HG03432 (cell line): ENCODE measurements around the gene RTP3.
A peak's percentile ranks its signal among the peaks of the same experiment; 100 is the strongest.

Source experiments
- ATAC-seq: cut with Tn5 transposase; IDR thresholded peaks from one replicate; pipeline ENCODE4 v1.9.1; 2021; ENCODE audit warnings: mild to moderate bottlenecking, moderate library complexity; ENCODE audit not compliant: unreplicated experiment

The RTP3 gene

DNA sequence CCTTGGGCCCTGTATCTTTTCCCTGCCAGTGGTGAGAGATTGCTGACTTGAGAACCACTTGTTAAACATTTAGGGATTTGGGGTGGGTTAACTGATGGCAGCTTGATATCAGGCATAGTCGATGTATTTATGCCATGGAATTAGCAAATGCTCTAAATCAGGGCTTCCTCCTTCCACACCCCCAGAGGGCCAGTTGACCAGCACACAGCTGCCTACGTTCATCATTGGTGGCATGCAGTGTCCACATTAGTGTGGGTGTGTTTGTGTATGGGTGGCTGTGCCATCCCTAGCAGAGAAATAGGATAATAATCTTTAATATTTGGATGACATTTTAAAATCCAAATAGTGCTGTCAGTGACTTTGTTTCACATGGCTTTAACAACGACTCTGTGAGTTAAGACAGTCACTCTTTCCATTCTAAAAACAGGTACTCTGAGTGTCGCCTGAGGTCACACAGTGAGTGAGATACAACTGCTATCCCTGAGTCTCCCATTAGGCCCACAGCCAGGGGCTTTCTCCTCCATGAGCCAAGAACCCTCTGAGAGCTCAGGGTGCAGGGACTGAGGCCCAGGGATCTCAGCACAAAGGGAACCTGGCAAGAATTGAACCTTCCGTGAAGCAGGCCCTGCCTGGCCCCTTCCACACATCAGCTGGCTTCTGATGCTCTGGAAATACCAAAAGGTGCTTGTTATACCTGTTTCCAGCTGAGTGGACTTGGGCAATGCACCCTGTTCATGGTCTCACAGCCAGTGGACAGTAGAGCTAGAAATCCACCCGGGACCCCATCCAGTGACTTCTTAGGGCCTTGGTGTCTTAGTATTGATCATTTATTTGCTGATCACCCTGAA lies 28.8 kb upstream of the RTP3 start:
- no peak for ATAC-seq

DNA sequence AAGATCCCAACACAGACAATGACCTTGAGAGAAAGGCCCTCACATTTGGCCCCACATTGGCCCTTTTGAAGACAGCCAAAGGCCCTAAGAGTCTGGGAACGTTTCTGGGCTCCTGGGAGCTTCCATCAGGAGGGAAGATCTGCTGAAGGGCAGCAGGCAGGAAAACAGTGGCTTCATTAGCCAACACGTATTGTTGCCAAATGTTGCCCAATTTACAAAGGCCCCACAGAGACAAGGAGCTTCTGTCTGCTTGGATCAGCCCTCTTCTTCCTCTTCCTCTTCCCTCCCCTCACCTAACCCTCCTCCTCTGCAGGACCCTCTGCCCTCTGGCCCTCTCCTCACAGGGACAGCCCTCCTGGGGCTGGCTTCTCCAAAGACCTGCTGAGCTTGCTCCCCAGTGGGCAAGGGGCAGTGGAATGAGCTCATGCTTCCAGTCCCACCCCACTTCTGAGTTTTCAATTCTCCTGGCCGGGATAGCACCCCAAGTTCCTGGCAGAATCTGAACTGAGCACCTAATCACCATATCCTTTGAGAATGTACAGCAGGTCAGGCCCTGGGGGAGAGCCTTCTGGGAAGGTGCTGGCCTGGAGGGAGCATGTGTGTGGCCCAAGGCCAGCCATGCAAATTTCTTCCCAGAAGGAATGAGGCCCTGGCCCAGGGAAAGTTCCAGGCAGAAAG lies 28.0 kb upstream of the RTP3 start:
- ATAC-seq: no peak

DNA sequence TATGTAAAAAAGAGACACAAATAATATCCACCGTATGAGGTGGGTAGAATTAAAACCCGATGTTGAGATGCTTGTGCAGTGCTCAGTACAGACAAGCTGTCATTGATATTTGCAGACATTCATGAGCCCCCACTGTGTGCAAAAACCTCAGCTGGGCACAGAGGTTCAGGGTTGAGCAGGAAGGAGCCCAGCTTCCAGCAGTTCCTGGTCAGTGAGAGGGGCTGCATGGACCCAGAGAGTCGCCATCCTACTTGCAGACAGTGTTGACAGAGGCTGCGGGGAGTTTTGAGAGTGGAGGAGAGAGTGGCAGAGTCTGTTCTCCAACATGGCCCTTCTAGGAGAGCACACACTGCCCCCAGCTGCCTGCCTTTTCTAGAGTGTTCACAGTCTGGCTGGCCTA lies 26.9 kb upstream of the RTP3 start:
- no peak for ATAC-seq

DNA sequence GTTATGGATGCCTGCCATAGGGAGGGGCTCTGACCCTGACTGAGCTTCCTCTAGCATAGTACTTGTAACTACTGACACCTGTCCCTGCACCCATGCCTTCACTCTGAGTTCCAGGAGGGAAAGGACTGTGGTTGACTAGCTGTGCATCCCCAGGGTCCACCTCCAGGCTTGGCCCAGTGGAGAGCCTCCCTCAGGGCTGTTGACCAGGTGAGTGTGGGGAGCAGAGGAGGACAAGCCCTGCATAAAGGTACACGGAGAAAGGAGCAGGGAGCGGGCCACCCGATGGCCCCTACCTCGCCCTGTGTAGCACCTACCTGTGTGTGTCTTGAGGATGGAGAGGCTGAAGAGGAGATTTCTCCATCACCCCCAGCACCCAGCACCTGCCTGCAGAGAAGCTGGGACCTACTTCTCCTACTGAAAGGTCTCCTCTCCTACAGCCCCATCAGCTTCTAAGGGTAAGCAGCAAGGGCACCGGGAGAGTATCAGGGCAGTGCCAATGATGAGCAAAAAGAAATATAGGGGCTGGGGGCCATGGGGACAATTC lies 26.3 kb upstream of the RTP3 start:
- no peak for ATAC-seq

DNA sequence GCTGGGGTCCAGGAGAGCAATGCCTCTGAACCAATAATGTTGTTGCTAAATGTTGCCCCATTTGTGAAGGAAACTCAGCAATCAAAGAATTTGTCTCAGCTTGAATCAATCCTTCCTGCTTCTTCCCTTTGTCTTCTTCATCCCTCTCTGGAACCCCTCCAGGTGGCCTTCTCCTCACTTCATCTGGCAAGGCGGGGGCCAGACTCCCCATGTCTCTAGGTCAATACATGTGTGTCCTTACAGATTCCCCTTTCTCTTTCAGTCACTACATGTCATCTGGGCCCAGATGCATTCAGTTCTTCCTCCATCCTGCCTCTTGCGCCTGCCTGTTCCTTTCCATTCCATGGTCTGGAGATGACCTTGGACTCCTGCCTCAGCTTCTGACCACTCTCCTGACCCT lies 25.0 kb upstream of the RTP3 start:
- ATAC-seq: no peak

DNA sequence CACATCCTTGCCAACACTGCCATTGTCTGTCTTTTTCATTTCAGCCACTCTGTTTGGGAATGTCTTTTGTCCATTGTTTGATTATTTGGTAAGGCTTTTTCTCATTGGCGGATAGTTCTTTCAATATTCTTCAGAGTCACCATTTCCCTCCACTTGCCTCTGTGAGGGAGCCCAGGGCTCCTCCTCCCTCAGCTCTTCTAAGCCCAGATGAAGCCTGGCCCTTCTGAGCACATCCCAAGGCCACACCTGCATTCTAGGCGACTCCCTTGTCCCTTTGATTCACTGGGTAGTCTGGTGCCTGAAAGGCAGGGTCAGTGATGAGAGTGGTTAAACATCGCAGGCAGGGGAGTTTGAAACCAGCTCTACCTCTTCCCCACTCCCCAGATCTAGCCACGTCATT lies 20.6 kb upstream of the RTP3 start:
- no peak for ATAC-seq

DNA sequence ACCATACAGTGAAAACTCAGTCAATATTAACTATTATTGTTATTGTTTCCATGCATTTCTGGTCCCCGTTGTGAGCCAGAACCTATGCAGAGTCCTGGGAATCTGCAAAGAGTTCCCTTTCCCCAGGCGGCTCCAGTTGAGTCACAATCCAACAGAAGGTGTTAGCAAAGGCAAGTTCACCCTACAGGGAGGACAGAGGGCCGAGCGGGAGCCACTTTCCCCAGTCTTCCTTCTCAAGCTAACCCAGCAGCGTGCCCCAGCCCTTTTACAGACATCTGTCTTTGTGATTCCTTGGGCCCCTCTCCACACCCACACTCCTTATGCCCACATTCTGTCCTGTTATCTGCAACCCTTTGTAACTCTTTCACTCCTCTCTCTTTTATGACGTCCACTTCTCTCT lies 20.0 kb upstream of the RTP3 start:
- no peak for ATAC-seq

DNA sequence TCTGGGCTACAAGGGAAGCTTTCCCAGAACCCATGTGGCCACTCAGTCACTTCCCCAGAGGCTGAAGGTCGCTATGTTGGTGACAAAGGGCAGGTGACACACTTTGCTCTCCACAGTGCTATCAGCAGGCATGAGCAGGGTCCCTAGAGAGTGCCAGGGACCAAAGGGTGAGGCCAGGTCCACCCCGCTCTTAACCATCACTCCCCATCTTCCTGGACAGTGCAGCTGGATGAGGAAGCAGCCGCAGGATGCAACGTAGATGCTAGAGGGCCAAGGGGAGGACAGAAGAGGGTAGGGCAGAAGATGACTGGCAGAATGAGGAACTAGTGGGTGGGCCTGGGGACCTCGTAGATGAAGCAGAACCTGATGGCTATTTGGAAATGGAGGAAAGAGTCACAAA lies 19.4 kb upstream of the RTP3 start:
- no peak for ATAC-seq

DNA sequence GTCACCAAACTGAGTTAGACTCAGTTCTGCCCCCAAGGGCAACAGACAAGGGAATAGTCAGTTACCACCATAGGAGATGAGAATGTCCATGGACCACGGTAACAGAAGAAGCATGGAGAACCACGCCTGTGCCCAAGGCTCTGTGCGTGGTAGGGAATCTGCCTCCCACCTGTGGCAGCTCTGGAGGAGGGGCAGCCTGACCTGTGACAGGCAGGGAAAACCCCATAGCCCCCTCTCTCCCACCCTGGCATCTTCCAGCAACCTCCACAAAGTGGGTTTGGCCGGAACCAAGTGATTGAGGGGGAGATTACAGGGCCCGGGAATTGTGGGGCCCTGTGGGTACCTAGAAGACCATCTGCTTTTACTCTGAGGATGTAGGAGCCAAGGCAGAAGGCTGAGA lies 18.8 kb upstream of the RTP3 start:
- no peak for ATAC-seq

DNA sequence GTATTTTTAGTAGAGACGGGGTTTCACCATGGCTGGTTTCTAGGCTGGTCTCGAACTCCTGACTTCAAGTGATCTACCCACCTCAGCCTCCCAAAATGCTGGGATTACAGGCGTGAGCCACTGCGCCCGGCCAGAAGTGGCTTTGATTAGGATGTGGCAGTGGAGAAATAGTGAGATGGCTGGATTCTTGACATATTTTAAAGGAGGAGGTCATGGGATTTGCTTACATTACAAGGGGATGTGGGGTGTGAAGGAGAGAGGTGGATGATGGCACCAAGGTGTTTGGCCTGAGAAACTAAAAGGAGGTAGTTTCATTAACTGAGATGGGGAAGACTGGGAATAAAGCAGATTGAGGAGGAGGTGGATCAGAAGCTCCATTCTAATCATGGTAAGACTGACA lies 18.1 kb upstream of the RTP3 start:
- ATAC-seq: no peak

DNA sequence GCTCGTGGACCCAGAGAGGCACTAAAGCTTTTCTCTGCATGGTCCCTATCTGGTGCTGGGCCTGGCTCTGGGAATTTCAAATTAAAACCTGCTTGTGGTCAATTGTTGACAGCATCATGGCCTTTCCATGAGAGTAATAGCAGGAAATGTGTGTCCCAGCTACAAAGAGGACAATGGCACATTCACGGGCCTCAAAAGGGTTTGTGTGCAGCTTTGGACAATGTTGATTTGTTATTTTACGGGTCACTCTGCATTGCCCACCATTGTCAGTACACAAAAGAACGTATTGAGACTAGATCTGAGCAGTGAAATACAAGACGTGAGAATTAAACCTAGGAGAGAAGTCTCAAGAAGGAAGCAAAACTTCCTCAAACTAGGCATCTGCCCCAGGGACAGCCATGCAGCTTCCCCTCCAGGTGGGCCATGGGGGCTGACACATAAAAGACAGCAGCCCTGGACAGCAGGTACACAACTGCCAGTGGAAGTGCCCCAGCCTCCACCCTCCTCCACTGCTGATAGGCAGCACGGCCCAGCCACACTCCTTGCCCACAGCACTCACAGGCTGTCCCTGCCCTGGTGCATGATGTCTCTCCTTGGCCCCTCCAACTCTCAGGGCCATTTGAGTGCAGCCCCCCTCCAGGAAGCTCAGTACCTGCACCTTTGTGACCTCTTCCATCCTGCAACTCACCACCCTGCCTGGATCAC lies 17.1 kb upstream of the RTP3 start:
- ATAC-seq: no peak

DNA sequence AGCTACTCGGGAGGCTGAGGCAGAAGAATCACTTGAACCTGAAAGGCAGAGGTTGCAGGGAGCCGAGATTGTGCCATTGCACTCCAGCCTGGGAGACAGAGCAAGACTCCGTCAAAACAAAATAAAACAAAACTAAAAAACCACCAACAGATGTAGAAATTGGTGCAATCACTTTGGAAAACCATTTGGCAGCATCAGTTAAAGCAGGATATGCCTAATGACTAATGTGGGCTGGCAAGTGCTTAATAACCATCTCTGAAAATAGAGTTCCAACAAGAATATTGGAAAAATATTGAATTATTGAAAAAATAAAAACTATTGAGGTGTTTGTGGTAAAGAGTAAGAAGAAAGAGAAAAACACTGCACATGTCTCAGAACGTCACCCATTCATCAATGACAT lies 16.1 kb upstream of the RTP3 start:
- ATAC-seq: no peak

DNA sequence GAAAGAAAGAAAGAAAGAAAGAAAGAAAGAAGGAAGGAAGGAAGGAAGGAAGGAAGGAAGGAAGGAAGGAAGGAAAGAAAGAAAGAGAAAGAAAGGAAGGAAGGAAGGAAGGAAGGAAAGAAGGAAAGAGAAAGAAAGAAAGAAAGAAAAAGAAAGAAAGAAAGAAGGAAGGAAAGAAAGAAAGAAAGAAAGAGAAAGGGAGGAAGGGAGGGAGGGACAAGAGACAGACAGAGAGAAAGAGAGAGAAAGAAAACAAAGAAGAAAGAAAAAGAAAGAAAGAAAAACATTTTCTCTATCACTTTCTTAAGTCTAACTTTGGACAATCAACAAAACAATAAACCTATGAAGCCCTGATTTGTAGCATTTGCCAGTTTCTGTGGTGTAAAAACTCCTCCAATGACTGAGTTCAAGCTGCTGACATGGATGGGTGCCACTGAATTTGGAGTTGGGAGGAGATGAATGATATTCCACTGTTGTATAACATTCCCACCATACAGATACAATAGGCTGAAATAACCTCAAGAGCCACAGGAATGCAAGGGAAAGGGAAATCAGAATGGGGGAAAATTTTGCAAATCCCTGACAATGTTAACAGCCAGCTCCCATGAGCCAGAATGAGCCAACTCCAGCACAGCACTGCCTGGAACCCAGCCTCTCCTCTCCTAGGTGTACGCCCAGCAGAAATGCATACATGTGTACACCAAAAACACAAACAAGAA lies 15.0 kb upstream of the RTP3 start:
- no peak for ATAC-seq

DNA sequence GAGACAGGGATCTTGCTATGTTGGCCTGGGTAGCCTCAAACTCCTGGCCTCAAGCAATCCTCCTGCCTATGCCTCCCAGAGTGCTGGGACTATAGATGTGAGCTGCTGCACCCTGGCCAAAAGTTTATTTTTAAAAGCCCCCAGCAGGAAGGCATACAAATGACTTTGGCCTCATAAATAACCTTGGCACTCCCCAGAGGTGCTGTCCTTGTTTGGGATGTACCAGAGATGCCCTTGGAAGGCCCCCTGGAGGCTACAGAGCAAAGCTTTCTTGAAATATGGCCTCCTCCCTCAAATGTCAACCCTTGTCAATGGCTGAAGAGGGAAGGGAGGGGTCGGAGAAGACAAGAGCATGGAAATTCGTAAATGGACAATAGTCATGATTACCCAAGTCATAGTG lies 14.0 kb upstream of the RTP3 start:
- no peak for ATAC-seq

DNA sequence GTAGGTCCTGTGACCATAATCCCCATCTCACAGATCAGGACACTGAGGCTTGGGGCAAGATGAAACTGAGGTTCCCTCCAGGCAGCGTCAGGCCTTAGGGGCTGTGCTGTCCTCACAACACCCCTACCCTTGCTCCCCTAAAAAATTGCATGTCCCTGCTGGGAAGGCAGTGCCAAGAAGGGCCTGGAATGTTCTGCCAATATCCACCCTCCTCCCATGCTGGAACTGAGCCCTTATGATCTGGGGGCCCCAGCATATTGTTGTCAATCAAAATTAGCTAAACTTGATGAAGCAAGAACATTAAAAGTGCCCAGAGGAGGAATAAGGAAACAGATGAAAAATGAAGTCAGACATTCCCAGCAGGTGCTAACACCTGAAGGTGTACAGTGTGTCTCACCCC lies 13.4 kb upstream of the RTP3 start:
- no peak for ATAC-seq

DNA sequence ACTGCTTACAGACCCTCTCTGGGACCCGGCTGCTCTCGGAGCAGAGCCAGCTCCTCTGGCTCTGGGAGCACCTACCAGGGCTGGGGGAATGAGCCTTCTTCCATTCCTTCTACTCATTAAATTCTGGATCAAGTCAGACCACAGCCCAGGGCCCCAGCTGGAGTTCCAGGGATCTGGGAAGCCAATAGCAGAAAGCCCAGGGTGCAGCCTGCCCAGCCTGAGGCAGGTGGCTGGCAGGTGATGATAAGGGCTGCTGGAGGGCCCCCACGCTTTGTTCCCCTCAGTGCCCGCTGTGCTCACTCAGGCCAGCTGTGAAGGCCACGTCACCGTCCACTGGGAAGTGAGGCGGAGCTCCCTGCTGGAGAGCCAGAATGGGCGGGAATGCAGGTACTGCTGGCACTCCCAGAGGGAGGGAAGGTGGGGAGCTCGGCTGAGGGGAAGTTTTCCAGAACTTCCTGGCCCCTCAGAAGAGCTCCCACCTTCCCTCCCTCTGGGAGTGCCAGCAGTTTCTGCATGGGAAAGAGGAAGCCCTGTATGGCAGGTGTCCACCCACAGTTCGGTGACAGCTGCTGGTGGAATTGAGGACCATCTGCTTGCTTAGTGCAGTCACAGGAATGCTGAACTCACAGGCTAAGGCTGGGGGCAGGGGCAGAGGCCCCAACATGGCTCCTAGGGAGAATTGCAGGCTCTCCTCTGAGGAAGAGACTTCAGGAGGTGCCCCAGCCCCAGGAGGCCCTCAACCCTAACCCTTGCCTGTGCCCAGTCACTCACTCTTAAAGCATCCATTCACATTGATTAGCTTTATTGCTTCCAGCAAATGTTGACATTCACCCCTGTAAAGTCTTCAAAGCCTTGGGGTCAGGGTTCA lies 12.6 kb upstream of the RTP3 start:
- ATAC-seq: no peak

DNA sequence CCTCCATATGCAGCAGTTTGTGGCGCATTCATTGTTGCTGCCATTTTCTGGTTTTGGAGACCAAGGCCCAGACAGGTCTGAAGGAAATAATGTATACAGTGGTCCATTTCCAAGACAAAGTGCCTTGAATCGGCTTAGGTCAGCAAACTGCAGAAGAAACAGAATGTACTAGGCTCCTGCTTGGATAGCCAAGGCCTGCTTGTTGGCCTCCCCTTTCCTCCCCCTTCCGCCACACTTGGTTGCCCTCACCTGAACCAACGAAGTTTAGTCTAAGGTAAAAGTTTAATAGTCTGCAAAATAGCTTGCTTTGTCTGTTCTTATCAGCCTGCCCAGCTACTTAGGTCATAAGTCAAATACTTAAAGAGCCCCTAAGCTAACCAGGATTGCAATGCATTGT lies 12.0 kb upstream of the RTP3 start:
- no peak for ATAC-seq

DNA sequence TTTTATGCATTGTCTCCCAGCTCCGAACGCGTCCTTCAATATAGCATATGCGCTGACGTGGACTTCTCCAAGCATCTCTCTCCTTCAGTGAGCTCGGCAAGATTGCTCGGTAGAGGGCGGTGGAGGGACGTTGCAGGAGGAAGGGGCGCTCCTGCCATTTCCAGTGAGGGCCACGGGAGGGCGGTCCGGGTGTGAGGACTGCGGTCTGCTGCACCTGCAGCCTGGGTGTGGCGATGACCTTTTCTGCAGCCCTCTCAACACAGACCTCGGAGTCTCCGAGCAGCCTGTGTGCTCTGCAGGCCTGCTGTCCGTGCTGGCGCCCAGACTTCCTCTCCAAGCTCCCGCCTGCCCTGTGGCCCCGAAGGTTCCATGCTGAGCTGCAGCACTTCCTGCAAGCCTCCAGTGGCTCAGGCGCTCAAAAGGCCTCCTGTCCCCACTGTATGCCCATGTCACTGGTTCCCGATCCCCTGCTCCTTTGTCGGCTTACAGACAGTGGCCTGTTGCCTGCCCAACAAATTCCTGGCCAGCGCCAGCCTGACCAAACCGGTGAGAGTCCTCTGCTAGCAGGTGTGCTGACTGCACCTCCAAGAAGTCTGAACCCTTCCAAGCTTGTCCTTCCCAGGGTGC lies 8.9 kb upstream of the RTP3 start:
- ATAC-seq: peak; percentile 94

DNA sequence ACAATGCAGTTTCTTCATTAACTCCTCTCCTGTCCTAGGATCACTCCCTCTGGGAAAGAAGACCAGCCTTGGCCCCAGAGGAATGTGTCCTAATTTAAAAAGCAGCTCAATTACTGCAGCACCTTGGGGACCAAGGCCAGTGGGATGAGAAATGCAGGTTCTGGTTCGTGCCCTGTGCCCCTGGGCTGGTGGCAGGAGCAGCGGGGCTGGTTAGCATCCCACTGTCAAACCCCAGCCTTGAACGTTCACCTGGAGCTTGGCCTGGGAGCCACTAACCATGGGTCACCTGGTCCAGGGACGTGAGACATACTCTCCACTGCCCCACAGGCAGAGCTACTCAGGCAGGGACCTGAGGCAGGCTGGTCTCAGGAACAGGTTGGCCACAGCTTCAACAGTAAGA lies 8.4 kb upstream of the RTP3 start:
- ATAC-seq: no peak

DNA sequence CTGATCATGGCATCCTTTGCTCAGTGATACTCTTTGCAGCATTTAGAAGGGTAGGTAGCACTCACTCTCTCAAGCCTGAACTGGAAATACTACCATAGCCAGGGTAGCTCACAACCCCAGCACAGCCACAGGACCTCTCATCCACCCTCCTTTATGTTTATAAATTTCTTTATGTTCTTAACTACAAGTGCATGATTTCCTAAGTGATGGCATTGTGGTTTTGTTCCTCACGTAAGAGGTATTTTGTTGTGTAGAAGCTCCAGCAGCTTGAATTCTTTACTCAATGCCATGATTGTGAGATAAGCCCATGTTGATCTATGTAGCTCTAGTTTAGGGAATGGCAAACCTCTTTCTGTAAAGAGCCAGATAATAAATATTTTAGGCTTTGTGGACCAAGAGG lies 7.9 kb upstream of the RTP3 start:
- no peak for ATAC-seq
